Thymus (tissue), 11 donors: ENCODE measurements around the gene TEAD3. TPM values are rescaled to one million over a fixed set of nuclear protein-coding genes. Genes with fewer than 3 reads are reported as not detected.
"Not testable (repeated sequence)": the region's sequence is repeated elsewhere in the genome, so short reads cannot be mapped to it uniquely, and the experiment has no call there.

Experiments
- DNase-seq, 9 donors: peaks; one replicate each; pipeline ENCODE4 v3.0.0-alpha.2; 2013; ENCODE audit warnings: low spot score in 9 of 9, low read depth in 6 of 9, missing footprints in 1 of 9
- H3K27ac ChIP-seq, 2 donors: one replicate each; pipeline ENCODE4 v1.5.1; 2013; ENCODE audit warnings: control low read depth in 1 of 2, low read depth in 1 of 2, low read length in 1 of 2, mild to moderate bottlenecking in 1 of 2, moderate library complexity in 1 of 2
- H3K27me3 ChIP-seq, 2 donors: one replicate each; pipeline ENCODE4 v1.5.1; 2013; ENCODE audit warnings: low read length in 1 of 2; ENCODE audit not compliant: control insufficient read depth in 2 of 2, insufficient read depth in 1 of 2
- H3K36me3 ChIP-seq, 2 donors: one replicate each; pipeline ENCODE4 v1.5.1; 2013; ENCODE audit warnings: low read length in 1 of 2, mild to moderate bottlenecking in 1 of 2, moderate library complexity in 1 of 2; ENCODE audit not compliant: control insufficient read depth in 2 of 2, insufficient read depth in 2 of 2
- H3K4me1 ChIP-seq, 2 donors: one replicate each; pipeline ENCODE4 v1.5.1; 2013; ENCODE audit warnings: low read length in 2 of 2; ENCODE audit not compliant: control insufficient read depth in 2 of 2, insufficient read depth in 2 of 2
- H3K4me3 ChIP-seq, 2 donors: one replicate each; pipeline ENCODE4 v1.5.1; 2013; ENCODE audit warnings: low read length in 2 of 2, control low read depth in 1 of 2, mild to moderate bottlenecking in 1 of 2
- H3K9me3 ChIP-seq, 2 donors: one replicate each; pipeline ENCODE4 v1.5.1; 2013; ENCODE audit warnings: low read length in 1 of 2, mild to moderate bottlenecking in 1 of 2; ENCODE audit not compliant: control insufficient read depth in 2 of 2, insufficient read depth in 1 of 2
- WGBS: extraction: QIAGEN DNeasy Blood & Tissue Kit; methylation state at CpG from one replicate; pipeline ENCODE4 v1.1.7; 2013; 5-methylcytosine and 5-hydroxymethylcytosine counted together
- polyA plus RNA-seq: library from polyadenylated mRNA; stranded (reverse); fragments of 200-250 nt; gene quantifications from one replicate; pipeline ENCODE4 v1.2.3, GENCODE V29; 2013
- total RNA-seq: library from RNA; stranded (reverse); fragments of 120-200 nt; gene quantifications from one replicate; pipeline ENCODE4 v1.2.4, GENCODE V29; 2013
- donor health status: healthy.

TEAD3 gene
- total and polyA plus RNA-seq, 2 donors, result 1.1 to 13.6 TPM

DNA sequence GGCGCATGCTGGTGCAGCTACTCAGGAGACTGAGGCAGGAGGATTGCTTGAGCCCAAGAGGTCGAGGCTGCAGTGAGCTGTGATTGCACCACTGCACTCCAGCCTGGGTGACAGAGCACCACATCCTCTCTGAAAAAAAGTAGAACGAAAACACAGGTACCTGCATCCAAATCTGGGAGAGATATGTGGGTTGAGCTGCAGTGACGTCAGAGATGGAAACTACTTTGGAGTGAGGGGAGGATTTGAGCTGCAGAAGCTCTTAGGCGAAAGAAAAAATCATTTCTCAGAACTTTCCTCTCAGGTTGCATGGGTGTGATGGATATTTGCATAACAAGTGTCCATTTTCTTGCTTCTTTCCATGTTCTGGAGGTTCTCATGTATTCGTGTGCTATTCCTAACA is 19.8 kb upstream of the TEAD3 start:
- no peak for DNase-seq
- H3K4me1 ChIP-seq, result peaks cover 0 to under 1% of the 10 kb centered on the region in 2 donors
- H3K27ac ChIP-seq, result no peak overlapping the region
- no peaks in the 10 kb centered on the region for H3K9me3 ChIP-seq
- H3K27me3 ChIP-seq, result peaks cover 0 to 26% of the 10 kb centered on the region in 2 donors
- WGBS, result 75% methylated on average over 6 of the region's 6 CpGs
- no peaks in the 10 kb centered on the region for H3K36me3 ChIP-seq
- no peak overlapping the region for H3K4me3 ChIP-seq

DNA sequence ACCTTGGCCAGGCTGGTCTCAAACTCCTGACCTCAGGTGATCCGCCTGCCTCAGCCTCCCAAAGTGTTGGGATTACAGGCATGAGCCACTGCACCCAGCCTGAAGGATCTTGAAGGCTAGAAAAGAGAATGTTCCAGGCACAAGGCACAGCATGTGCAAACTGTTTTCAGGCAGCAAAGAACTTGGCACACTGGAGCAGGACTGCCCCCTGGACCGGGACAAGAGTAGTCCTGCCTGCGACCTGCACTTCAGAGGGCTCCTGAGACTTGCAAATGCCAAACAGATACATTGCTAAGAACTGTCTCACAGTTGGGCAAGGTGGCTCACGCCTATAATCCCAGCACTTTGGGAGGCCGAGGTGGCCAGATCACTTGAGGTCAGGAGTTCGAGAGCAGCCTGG is 19.1 kb upstream of the TEAD3 start:
- H3K27ac ChIP-seq, H3K4me3 ChIP-seq, DNase-seq, H3K4me1 ChIP-seq, H3K9me3 ChIP-seq, H3K36me3 ChIP-seq: not testable (repeated sequence)
- 97% methylated on average over 6 of the region's 6 CpGs for WGBS
- peaks cover 0 to 34% of the 10 kb centered on the region in 2 donors for H3K27me3 ChIP-seq

DNA sequence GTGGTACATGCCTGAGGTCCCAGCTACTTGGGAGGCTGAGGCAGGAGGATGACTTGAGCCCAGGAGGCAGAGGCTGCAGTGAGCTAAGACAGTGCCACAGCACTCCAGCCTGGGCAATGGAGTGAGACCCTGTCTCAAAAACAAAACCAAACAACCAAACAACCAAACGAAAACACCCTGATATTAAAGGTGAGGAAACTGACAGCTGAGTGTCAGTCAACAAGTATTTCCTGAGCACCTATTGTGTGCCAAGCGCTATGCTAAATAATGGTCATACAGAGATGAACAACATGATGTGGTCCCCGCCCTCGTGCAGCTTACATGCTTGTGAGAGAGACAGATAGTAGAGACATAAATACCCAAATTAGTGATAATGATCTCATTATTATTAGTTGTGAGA is 17.7 kb upstream of the TEAD3 start:
- WGBS, result 93% methylated on average over 4 of the region's 4 CpGs
- H3K27me3 ChIP-seq, result peaks cover 2 to 47% of the 10 kb centered on the region in 2 donors
- H3K36me3 ChIP-seq, result no peaks in the 10 kb centered on the region
- no peak for DNase-seq
- H3K9me3 ChIP-seq, result no peaks in the 10 kb centered on the region
- no peak overlapping the region for H3K4me3 ChIP-seq
- peaks cover 0 to 5% of the 10 kb centered on the region in 2 donors for H3K4me1 ChIP-seq
- no peak overlapping the region for H3K27ac ChIP-seq

DNA sequence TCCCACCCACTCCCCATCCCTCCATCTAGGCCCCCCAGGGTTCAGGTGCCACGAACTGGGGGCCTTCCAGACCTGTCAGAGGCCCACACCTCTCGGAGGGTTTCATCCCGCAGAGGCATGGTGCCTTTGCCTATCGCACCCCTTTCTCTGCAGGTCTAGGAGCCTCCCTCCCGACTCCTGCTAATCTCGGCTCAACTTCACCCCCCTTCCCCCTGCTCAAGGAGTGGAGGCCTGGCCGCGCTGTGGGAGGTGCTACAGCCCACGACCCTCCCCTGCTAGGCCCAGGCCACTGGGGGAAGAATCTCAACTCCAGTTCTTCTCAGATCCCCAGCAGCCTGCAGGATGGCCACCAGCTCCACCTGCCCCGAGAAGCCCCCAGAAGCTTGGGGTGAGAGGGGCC is 15.9 kb upstream of the TEAD3 start, which contains the start of gene TULP1:
TULP1 (minus strand) TSS at position 157 of the 400 bp plus-strand sequence; CDS start at position 119, 38 bp downstream.
- Histone ChIP-seq H3K36me3 (no peaks in the 10 kb centered on the region), H3K27me3 (peaks cover 2 to 65% of the 10 kb centered on the region in 2 donors), H3K4me1 (peaks cover 0 to 5% of the 10 kb centered on the region in 2 donors), H3K4me3 (no peak within 1 kb of the TSS), H3K9me3 (no peaks in the 10 kb centered on the region), H3K27ac (no peak within 1 kb of the TSS)
- 96% methylated on average over 10 of the region's 10 CpGs for WGBS
- no peak for DNase-seq

DNA sequence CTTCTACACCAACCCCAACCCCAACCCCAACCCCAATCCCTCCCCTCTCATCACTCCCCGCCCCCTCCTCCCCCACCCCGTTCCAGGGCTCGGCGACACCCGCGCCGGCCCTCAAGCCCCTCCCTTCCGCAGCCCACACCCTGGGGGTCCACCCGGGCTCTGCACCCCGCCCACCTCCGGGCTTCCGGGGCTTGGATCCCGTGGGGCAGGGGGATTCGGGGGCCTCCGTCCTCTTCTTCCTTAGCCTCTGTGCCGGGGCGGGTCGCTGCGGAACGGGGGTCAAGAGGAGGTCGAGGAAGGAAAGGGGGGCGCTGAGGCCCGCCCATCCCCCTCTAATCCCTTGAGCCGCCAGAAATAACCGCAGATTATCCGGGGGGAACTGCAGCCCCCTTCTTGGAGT is 15.1 kb upstream of the TEAD3 start:
- Histone ChIP-seq H3K36me3 (no peaks in the 10 kb centered on the region), H3K4me1 (peaks cover 0 to 5% of the 10 kb centered on the region in 2 donors), H3K27ac (no peak overlapping the region), H3K27me3 (peaks cover 2 to 70% of the 10 kb centered on the region in 2 donors), H3K4me3 (no peak overlapping the region), H3K9me3 (no peaks in the 10 kb centered on the region)
- DNase-seq, result no peak
- 19% methylated on average over 26 of the region's 26 CpGs for WGBS

DNA sequence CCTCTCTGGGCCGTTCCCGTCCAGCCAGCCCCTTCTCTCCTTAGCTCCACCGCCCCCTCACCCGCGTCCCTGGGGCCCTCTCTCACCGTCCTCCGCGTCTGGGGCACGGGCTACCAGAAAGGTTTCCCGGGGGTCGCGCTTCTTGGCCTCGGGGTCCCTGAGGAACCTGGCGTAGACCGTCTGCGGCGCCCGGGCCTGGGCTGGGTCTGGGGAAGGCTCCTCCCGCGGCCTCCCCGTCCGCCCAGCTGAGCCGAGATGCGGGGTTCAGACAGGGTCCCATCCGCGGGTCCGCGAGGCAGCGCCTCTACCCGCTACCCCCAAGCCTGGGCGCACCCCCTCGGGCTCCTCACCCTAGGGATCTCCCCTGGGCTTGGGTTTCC is 14.7 kb upstream of the TEAD3 start:
- H3K4me3 ChIP-seq, result no peak overlapping the region
- no peak for DNase-seq

DNA sequence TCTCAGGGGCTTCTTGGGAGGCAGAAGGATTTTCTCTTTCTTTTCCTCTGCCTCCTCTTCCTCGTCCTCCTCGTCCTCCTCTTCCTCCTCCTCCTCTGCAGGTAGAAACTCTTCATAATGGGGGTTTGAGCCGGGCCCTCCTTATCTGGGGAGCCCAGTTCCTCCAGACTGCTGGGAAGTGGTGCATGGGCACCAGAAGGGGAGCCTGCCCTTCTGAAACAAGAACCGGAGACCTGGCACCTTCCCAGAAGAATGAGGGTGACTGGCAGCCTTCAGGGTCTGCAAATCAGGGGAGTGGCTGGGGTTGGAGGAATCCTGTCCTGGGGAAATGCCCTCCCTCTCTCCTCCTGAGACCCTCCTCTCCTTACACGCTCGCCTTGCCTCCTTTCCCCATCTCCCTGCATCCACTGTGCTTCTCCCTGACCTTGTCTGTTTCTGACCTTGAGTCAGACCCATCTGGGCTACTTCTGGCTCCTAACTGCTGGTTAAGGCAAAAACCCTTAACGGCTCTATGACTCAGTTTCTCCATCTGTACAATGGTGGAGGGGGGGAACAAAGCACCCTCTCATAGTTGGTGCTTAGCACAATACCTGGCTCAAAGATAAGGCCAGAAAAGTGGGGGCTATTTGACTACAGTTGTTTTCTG is 14.2 kb upstream of the TEAD3 start:
- H3K27me3 ChIP-seq, result peaks cover 2 to 72% of the 10 kb centered on the region in 2 donors

More for the DNA sequence above, 14.7 kb upstream of the TEAD3 start:
- no peaks in the 10 kb centered on the region for H3K36me3 ChIP-seq
- peaks cover 0 to 5% of the 10 kb centered on the region in 2 donors for H3K4me1 ChIP-seq
- peaks cover 2 to 69% of the 10 kb centered on the region in 2 donors for H3K27me3 ChIP-seq
- no peaks in the 10 kb centered on the region for H3K9me3 ChIP-seq
- WGBS, result 23% methylated on average over 32 of the region's 32 CpGs
- H3K27ac ChIP-seq, result no peak overlapping the region

DNA sequence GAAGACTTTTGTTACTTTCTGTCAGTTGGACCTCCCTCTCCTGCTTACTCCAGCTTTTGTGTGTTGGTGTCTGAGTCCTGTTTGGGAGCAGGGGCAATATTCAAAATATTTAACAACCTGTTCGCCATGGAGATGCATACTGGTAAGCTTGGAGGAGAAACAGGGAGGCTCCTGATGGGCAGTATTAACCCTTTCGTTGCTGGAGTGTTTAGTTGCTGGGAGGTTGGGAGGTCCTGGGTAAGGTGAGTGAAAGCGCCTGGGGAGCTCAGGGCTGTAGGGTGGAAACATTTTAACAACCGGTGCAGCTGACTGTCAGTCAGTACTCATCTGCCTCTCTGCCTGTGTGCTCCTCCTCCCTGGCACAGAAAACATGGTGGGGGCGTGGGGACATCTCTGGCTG is 11.7 kb upstream of the TEAD3 start:
- no peak for DNase-seq
- H3K27me3 ChIP-seq, result peaks cover 2 to 87% of the 10 kb centered on the region in 2 donors
- H3K36me3 ChIP-seq, result no peaks in the 10 kb centered on the region
- H3K4me3 ChIP-seq, result no peak overlapping the region
- H3K27ac ChIP-seq, result no peak overlapping the region
- WGBS, result 83% methylated on average over 5 of the region's 5 CpGs
- H3K4me1 ChIP-seq, result peaks cover 0 to 7% of the 10 kb centered on the region in 2 donors
- no peaks in the 10 kb centered on the region for H3K9me3 ChIP-seq

More for the DNA sequence above, 14.2 kb upstream of the TEAD3 start:
- no peaks in the 10 kb centered on the region for H3K9me3 ChIP-seq
- 70% methylated on average over 7 of the region's 7 CpGs for WGBS
- no peak for DNase-seq
- H3K4me1 ChIP-seq, result peaks cover 0 to 5% of the 10 kb centered on the region in 2 donors
- H3K27ac ChIP-seq, result no peak overlapping the region
- H3K4me3 ChIP-seq, result no peak overlapping the region
- no peaks in the 10 kb centered on the region for H3K36me3 ChIP-seq

DNA sequence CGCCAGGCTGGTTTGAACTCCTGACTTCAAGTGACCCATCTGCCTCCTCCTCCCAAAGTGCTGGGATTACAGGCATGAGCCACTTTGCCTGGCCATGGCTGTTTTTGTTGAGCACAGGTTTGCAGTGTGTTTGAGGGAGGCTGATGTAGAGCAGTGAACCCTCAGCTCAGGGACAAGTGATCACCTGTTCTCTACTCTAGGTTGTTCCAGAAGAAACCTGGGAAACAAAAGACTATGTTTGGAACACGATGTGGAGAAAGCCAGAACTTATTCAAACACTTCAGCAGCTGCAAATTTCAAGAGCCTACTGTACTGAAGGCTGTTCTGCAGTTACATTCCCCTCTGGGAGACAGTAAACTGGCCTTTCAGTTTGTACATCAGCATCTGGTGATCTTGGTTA is 11.1 kb upstream of the TEAD3 start:
- H3K4me1 ChIP-seq, result peaks cover 0 to 9% of the 10 kb centered on the region in 2 donors
- no peak for DNase-seq
- no peaks in the 10 kb centered on the region for H3K9me3 ChIP-seq
- H3K27me3 ChIP-seq, result peaks cover 2 to 89% of the 10 kb centered on the region in 2 donors
- no peak overlapping the region for H3K27ac ChIP-seq
- no peak overlapping the region for H3K4me3 ChIP-seq
- WGBS, result 94% methylated on average over 2 of the region's 2 CpGs
- H3K36me3 ChIP-seq, result no peaks in the 10 kb centered on the region
